NCI-H69 (cell line): Measurements from ENCODE around the gene STAB1.

Source experiments
- DNase-seq: peaks from one replicate; lab custom pipeline; 2025; lab: John Stamatoyannopoulos, UW

Gene STAB1, protein sequence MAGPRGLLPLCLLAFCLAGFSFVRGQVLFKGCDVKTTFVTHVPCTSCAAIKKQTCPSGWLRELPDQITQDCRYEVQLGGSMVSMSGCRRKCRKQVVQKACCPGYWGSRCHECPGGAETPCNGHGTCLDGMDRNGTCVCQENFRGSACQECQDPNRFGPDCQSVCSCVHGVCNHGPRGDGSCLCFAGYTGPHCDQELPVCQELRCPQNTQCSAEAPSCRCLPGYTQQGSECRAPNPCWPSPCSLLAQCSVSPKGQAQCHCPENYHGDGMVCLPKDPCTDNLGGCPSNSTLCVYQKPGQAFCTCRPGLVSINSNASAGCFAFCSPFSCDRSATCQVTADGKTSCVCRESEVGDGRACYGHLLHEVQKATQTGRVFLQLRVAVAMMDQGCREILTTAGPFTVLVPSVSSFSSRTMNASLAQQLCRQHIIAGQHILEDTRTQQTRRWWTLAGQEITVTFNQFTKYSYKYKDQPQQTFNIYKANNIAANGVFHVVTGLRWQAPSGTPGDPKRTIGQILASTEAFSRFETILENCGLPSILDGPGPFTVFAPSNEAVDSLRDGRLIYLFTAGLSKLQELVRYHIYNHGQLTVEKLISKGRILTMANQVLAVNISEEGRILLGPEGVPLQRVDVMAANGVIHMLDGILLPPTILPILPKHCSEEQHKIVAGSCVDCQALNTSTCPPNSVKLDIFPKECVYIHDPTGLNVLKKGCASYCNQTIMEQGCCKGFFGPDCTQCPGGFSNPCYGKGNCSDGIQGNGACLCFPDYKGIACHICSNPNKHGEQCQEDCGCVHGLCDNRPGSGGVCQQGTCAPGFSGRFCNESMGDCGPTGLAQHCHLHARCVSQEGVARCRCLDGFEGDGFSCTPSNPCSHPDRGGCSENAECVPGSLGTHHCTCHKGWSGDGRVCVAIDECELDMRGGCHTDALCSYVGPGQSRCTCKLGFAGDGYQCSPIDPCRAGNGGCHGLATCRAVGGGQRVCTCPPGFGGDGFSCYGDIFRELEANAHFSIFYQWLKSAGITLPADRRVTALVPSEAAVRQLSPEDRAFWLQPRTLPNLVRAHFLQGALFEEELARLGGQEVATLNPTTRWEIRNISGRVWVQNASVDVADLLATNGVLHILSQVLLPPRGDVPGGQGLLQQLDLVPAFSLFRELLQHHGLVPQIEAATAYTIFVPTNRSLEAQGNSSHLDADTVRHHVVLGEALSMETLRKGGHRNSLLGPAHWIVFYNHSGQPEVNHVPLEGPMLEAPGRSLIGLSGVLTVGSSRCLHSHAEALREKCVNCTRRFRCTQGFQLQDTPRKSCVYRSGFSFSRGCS (N-terminal part only)

DNA sequence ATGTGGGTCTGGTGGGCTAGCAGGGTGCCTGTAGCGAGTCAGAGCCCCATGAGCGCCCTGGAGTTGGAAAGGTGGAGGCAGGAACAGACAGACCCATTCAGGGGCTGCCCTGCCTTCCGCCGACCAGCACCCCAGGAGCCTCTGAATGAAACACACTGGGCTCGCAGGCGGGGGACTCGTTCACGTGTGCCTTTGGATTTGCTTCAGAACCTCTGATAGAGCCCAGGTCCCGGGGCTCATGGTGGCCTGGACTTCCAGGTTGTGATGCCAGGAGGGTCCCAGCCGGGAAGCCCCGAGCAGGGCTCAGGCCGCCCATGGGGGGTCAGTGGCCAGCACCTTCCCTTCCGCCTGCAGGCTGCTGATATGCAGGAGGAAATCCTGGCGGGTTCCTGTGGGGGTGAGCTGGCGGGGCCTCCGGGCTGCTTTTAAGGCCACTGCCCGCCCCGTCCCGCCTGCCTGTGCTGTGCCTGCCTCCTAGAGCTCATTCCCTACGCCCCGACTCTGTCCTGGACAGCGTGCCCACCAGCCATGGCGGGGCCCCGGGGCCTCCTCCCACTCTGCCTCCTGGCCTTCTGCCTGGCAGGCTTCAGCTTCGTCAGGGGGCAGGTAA is at the start of gene STAB1:
Gene STAB1 (plus strand): TSS at position 453 of the 610 bp plus-strand sequence. CDS start 76 bp downstream, at position 529.
- DNase-seq, result no peak

DNA sequence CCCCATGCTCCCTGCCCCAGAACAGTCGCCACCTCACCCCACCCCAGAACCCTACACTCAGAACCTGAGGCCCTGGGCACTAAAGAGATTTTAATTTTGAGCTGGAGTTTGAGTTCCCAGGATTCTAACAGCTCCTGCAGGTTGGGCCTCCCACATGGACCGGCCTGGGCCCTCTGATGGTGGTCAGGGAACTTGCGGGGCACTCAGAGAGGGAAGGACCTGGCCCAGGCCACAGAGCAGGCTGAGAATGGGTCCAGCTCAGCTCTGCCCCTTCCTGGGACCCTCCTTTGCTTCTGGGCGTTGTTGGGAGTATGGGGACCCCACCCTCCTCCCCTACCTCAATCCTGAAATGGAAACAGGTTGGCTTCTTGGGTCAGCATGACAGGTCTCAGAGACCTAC is 49.1 kb upstream of the STAB1 start:
- DNase-seq, result no peak

DNA sequence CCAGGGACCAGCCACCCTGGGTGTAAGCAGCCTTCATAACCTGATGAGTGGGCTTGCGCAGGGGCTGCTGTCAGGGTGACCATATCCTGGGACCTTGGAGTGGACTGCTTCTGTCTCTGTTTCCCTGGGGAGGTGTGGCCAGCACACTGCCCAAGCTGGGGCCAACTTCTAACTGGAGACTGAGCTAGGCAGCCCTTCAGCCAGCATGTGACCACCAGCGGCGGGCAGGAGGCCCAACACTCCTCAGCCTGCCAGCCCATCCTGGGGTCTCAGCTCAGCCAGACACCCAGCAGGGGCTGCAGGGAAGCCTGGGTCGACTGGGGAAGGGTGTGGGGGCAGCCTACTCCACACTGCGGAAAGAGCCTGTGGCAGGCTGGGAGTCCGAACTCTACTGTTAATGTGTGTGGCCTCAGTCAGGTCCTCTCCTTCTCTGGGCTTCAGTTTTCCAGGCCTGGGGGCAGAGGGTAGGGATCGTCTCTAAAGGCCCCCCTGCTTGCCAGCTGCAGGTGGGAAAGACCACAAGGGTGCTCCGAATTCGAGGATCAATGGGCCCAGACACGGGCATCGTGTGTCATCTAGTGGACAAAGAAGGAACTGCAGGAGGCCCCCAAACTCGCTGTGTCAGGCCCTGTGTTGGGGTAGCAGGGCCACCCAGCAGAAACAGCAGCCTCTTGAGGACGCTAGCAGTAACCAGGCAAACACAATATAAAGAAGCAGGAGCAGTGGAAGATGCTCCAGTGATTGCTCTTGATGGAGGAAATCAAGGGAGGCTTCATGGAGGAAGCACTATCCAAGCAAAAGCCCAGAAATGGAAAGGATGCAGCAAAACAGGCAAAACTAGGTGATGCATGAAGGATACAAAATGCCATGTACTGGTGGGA is 48.3 kb upstream of the STAB1 start:
- DNase-seq, result peak; percentile 56

DNA sequence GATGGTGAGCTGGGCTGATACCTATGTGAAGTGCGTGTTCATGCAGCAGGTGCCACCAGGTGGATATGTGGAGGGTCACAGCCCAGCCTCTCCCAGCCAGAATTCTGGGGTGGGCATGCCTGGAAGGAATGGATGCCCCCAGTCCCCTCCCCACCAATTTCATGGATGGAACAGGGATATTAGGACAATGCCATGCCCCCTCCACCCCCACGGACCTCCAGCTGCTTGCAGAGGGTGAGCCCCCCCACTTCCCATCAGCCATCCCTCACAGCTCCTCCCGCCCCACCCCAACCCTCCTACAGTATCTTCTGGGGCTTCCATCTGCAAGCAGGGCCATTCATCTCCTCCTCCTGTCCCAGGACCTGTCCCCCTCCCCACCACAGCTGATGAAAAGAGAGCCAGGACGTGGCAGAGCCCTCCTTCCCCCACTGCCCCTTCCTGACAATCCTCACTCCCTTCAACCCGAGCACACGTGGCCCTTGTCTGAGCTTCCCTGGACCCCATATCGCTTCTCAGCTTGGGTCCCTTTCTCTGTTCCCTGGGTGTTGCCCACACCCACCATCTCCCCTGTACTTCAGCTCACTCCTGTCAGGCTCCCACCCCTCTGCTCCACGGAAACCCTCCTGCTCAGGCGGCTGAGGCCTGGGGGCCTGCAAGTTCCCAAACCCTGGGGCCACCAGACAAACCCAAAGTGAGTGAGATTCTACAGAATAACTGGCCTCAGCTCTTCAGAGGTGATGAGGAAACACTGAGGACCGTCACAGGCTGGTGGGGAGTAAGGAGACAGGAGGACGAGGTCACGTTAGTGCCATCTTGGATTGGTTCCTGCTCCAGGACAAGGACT is 47.4 kb upstream of the STAB1 start:
- no peak for DNase-seq

DNA sequence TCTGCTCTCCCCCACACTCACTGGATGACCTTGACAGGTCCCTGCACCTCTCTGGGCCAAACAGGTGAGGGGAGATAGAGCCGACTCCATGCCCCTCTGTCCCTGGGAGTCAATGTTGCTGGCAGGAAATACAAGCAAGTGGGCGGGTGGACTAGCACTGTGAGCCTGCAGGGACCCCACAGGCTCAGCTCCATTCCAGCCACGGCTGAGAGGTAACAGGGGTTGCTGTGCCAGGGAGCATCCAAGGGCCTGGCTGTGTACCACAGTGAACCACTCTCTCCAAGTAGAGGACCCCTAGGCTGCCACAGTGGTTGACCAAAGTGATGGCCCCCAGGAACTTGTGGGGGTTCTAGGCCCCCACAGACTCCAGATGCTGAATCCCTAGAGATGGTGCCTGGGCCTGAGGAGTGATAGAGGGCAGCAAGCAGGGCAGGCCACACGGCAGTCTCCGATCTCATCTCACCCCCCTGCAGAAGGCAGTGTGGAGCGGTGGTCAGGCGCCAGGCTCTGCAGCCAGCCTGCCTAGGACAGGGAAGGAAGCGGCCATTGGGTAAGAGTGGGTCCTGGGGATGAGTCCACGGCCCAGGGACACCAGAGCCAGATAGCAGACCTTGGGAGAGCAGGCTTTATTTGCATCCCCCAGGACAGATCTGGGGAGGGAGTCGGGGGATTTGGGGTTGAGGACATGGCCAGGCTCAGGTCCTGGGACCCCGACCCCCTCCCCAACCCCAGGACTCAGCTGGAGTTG is 44.5 kb upstream of the STAB1 start:
- DNase-seq, result no peak

DNA sequence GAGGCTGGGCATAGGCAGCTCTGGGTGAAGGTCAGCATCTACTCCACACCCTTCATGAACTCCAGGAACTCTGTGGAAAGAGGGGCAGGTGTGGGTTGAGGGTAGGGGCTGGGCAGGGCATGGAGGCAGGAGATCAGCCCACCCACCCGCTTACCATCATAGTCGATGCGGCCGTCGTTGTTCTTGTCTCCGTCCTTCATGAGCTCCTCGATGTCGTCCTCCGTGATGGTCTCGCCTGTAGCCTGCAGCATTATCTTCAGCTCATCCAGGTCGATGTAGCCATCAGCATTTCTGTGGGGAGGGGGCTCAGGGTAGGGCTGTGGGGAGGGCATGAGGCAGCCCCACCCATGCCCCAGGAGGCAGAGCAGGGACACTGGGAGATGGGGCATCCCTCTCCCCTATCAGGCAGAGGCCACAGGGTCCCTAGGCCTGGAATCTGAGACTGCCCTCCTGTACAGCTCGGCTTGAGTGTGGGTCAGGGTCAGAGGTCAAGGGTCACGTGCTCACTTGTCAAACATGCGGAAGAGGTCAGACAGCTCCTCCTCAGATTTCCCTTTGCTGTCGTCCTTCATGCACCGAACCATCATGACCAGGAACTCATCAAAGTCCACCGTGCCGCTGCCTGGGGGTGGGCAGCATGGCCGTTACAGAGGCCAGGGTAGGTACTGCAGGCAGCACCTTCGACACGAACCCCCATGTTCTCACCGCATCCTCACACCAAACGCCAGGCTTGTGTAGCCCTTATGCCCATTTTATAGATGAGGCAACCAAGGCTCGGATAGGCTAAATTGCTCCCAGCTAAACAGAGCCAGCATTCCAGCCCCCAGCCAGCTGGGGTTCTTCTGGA is 43.7 kb upstream of the STAB1 start:
- DNase-seq, result no peak

DNA sequence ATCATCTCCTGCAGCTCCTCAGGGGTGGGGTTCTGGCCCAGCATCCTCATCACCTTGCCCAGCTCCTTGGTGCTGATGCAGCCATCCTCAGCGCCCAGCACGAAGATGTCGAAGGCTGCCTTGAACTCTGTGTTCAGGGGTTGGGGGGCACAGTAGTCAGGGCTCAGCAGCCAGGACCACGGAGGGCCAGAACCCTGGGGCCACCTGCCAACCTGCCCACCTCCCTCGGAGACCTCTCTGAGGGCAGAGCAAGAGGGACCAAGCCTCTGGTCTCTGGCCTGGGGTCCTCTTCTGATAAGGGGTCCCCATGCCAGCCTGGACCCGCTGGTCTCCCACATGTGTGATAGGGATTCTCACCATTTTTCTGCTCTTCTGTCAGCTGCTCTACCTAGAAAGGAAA is 43.0 kb upstream of the STAB1 start:
- no peak for DNase-seq

DNA sequence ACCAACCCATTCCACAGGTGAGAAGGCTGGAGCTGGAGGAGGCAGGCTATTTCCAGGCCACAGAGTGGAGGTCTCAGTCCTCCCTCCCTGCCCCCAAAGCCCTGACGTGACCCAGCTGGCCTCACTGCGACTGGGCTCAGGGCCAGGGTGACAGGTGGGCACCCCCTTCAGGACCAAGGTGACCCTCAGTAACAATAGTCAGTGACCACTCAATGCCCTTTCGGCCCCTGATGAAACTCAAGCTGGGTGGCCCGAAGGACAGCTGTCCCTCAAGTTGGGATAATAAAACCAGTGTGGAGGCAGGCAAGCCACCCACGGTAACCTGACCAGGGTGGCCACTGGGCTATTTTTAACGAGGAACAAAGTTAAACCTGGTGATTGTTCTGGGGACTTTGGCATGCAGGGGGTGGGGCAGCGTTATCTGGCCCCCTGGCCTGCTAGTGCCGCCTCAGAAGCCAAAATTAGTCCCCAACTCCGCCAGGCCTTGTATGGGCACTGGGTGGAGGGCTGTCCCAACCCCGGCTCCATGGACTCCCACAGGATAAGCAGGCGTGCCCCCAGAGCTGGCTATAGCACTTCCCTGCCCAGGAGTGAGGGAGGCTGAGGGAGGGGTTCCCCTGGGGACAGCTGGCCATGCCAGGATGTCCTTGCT is 42.4 kb upstream of the STAB1 start:
- DNase-seq, result no peak

DNA sequence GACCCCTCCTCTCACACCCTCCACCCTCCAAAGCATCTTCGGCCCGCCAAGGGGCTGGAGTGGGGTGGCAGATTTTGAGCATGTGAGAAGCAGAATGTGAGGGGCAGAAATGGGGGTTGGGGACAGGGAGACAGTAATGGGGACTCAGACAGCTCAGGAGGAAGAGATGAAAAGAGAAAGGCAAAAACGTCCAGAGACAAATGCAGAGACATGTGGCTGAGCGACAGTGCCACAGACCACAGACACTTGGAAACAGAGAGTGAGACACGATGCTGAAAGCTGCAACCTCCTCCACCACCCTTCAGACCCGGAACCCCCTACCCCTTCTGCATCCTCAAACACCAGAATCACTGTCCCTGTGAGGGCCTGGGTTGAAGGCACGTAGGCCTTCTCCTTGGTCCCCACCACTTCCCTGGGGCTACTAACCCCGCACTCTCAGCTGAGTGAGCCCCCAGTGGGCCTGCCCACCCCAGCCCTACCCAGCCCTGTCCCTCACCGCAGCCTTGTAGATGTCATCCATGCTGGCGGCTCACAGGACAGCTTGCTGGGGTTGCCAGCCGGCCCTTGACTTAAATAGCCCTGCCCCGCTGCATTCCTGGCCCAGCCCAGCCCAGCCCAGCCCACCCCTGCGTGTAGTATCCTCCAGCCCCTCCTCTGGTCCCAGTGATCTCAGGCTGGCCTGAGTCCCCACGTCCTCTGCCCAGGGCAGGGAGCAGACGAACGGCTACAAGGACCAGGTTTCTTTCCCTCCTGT is 41.5 kb upstream of the STAB1 start, which contains the start of gene TNNC1:
Gene TNNC1 (minus strand): TSS at position 546 of the 754 bp plus-strand sequence. CDS start 26 bp downstream, at position 520.
- no peak for DNase-seq

DNA sequence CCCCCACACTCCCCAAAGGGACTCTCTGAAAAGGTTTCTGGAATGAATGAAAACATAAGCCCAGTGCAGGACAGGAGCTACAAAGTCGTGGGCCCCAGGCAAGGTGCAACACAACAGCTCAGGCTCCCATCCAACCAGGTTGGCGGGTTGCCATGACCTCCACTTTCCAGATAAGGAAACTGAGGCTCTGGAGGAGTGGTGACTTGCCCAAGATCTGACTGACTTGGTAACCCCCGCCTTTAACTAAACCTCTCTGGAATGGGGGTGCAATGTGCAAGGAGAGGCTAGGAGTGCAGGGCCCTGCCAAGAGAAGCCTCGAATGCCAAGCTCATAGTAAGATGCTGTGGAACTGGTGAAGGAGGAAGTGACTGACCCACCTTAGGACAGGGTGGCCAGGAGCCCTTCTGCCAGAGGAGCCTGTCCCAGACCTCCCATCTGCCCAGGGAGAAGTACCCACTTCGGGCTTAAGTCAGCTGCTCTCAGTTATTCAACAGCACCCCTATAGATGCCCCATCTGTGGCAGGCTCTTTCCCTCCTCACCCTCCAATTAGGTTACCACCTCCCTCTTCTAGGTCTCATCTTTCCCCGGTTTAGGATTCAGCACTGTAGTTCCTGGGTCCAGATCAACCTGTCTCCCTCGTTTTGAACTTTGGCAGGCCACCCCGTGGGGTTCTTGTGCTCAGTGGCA is 40.7 kb upstream of the STAB1 start:
- no peak for DNase-seq

DNA sequence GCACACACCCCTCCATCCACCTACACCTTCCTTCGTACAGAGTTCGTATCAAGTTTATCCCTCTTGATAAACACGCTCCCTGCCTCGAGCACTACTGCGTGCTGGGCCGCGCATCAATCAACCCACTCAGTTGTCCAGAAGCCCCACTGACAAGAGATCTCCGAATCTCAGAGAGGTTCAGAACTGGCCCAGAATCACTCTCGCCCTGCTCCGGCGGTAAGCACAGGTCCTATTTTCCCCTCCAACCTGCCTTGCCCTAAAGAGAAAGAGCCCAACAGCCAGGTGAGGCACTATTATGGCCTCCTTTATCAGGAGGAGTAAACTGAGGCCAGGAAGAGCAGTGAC is 40.2 kb upstream of the STAB1 start:
- DNase-seq, result no peak

DNA sequence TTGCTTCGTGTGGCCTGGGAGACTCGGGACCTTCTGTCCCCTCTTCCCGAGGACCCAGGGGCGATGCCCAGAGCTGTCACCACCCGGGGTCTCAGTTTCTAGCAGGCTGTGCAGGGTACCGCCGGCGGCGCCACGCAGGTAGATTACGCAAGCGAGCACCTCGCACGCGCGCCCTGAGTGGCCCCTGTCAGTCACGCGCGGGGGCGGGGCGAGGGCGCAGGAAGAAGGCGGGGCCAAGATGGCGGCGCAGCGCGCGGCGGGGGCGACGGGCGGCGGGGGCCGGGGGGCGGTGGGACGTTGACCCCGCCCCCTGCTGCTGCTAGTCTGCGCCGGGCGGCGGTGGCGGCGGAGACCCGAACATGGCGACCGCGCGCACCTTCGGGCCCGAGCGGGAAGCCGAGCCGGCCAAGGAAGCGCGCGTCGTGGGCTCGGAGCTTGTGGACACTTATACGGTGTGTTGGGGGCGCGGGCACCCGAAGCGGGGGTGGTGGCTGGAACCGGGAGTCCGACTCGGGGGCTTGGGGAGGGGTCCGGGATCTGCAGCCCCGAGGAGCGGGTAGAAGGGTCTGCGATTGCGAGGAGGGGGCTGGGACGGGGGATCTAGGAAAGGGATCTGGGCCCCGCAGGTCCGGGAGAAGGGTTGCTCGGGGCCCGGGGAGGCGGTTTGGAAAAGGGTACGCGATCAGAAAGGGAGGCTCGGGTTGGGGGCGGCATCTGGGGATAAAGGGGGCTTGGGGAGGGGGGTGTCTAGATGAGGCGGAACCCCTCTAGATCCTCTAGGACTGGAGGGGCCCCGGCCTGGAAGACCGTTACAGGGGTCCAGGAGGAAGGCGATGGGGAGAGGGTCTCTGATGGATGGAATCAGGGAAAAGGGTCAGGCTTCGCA is 39.6 kb upstream of the STAB1 start, which contains the start of gene NISCH:
Gene NISCH (plus strand): TSS at position 322 of the 886 bp plus-strand sequence. CDS start 38 bp downstream, at position 360.
- peak; percentile 89 for DNase-seq

DNA sequence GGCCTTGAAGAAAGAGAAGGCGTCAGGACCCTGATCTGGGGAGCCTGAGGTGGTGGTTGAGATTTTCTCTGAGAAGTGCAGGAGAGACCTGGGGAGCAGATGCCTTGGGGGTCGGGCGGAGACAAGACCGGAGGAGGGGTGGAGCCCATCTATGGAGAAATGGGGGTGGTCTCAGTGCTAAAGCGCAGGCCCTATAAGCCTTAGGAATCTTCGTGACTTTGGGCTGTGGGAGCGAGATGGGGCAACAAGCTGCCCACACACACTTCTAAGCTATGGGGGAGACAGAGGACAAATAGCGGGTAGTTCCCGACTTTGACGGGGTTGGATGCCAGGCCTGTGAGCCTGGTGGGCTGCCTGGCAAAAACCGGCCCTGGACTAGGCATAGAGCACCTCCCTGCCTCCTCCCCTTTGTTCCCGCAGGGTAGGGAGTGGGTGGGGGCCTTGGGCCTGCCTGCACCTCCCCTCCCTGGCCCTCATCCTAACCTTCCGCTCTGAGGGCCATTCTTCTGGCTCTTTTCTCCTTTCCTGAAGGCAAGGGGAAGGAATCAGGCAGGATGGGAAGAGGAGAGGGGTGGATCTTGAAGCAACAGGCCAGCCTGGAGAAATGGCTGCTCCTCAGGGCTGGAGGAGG is 38.9 kb upstream of the STAB1 start:
- DNase-seq, result peak; percentile 34

DNA sequence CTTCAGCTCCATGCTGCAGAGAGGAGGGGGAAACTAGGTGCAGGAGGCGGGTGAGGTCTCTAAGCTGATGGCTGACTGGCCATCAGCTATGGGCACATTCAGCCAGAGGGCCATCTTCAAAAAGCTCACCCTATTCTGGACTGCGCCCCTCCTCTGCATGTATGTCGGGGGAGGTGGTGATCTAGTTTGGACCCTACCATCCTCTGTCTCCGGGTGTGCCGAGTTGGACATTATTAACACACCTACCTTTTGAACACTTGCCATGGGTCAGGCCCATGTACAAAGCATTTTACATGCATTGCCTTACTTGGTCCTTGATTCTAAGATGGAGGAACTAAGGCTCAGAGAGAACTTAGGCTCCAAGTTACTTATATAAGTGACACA is 38.3 kb upstream of the STAB1 start:
- DNase-seq, result no peak
